ENCODE data around the gene SCEL.
"Not testable (repeated sequence)": the region's sequence is repeated elsewhere in the genome, so short reads cannot be mapped to it uniquely, and the experiment has no call there.

The SCEL gene

GRCh38 chr13:77558016-77558415, 22.5 kb downstream of the SCEL start:
- DNase-seq (ENCODE audit: low spot score), result no peak

- no peak for DNase-seq (ENCODE audit: low spot score)
Observed at GRCh38 chr13:77563111-77563510, 27.6 kb downstream of the SCEL start.

- peak; percentile 62 for DNase-seq (ENCODE audit: low spot score)
Observed at GRCh38 chr13:77565635-77566034, 30.1 kb downstream of the SCEL start.

- DNase-seq (ENCODE audit: low spot score), result no peak
Observed at GRCh38 chr13:77571956-77572355, 36.5 kb downstream of the SCEL start.

- peak; percentile 70 for DNase-seq (ENCODE audit: low spot score)
Observed at GRCh38 chr13:77574096-77574495, 38.6 kb downstream of the SCEL start.

GRCh38 chr13:77579959-77580358, 44.5 kb downstream of the SCEL start:
- DNase-seq (ENCODE audit: low spot score), result no peak

- DNase-seq (ENCODE audit: low spot score), result peak; percentile 57
Observed at GRCh38 chr13:77580748-77581147, 45.2 kb downstream of the SCEL start.

GRCh38 chr13:77583581-77583980, 48.1 kb downstream of the SCEL start:
- DNase-seq (ENCODE audit: low spot score), result peak; percentile 36

- DNase-seq (ENCODE audit: low spot score), result peak; percentile 95
Observed at GRCh38 chr13:77584106-77584505, 48.6 kb downstream of the SCEL start.

- DNase-seq (ENCODE audit: low spot score), result no peak
Observed at GRCh38 chr13:77595166-77595810, 59.8 kb downstream of the SCEL start.

GRCh38 chr13:77596777-77597176, 61.3 kb downstream of the SCEL start:
- DNase-seq (ENCODE audit: low spot score), result no peak

GRCh38 chr13:77599351-77599750, 63.8 kb downstream of the SCEL start:
- peak; percentile 59 for DNase-seq (ENCODE audit: low spot score)

GRCh38 chr13:77600701-77601100, 65.2 kb downstream of the SCEL start:
- no peak for DNase-seq (ENCODE audit: low spot score)

- DNase-seq (ENCODE audit: low spot score), result no peak
Observed at GRCh38 chr13:77611068-77611467, 75.6 kb downstream of the SCEL start.

- no peak for DNase-seq (ENCODE audit: low spot score)
Observed at GRCh38 chr13:77616027-77616426, 80.5 kb downstream of the SCEL start.

- no peak for DNase-seq (ENCODE audit: low spot score)
Observed at GRCh38 chr13:77619655-77620054, 84.1 kb downstream of the SCEL start.

GRCh38 chr13:77620138-77620537, 84.6 kb downstream of the SCEL start:
- no peak for DNase-seq (ENCODE audit: low spot score)

GRCh38 chr13:77623806-77624205, 88.3 kb downstream of the SCEL start:
- no peak for DNase-seq (ENCODE audit: low spot score)

GRCh38 chr13:77628170-77628569, 92.7 kb downstream of the SCEL start:
- DNase-seq (ENCODE audit: low spot score), result no peak

- DNase-seq (ENCODE audit: low spot score), result no peak
Observed at GRCh38 chr13:77637588-77637987, 102.1 kb downstream of the SCEL start.

- no peak for DNase-seq (ENCODE audit: low spot score)
Observed at GRCh38 chr13:77650409-77650808, 114.9 kb downstream of the SCEL start.

GRCh38 chr13:77653301-77653700, 117.8 kb downstream of the SCEL start:
- no peak for DNase-seq (ENCODE audit: low spot score)

- not testable (repeated sequence) for DNase-seq (ENCODE audit: low spot score)
Observed at GRCh38 chr13:77660016-77660415, 124.5 kb downstream of the SCEL start.

- no peak for DNase-seq (ENCODE audit: low spot score)
Observed at GRCh38 chr13:77660841-77661250, 125.3 kb downstream of the SCEL start.

Measured in Ammon's horn (tissue), 1 donor.